K562 (cell line): ENCODE data around the gene PTPN12.

Source experiments
- ESRRB ChIP-seq: fragments of 250-450 bp; sonication (Bioruptor Pico); IDR thresholded peaks from 2 replicates; pipeline ENCODE4 v1.5.0; 2020; ENCODE audit warnings: mild to moderate bottlenecking, moderate library complexity, borderline replicate concordance
- MAZ ChIP-seq, 2 experiments: fragments of 450-650 bp in 1 of 2; sonication (generic) in 1 of 2; formaldehyde crosslinking; IDR thresholded peaks in 1 of 2; conservative IDR thresholded peaks in 1 of 2; 2 replicates each; pipeline versions ENCODE4 v1.4.0 to v1.5.0; 2020; ENCODE audit warnings: mild to moderate bottlenecking in 1 of 2, missing genetic modification reagents in 1 of 2
- NR4A1 ChIP-seq, 2 experiments: fragments of 250-450 bp in 1 of 2; fragments of 450-650 bp in 1 of 2; sonication (Bioruptor Pico) in 1 of 2; IDR thresholded peaks; 2 replicates each; pipeline versions ENCODE4 v1.4.0 to v1.6.1; 2016 to 2020; ENCODE audit warnings: mild to moderate bottlenecking in 2 of 2, missing compliant biosample characterization in 1 of 2, missing genetic modification characterization in 1 of 2, moderate library complexity in 1 of 2
- POLR2A ChIP-seq: fragments of 450-650 bp; conservative IDR thresholded peaks from 2 replicates; pipeline ENCODE4 v1.6.1; 2016
- PREB ChIP-seq: sonication (generic); formaldehyde crosslinking; IDR thresholded peaks from 2 replicates; pipeline ENCODE4 v1.8.1; 2023; ENCODE audit warnings: mild to moderate bottlenecking, missing genetic modification reagents
- SMC3 ChIP-seq: conservative IDR thresholded peaks from 2 replicates; pipeline ENCODE4 v1.6.1; 2011; ENCODE audit warnings: low read depth, low read length, improper control_type of control experiment; ENCODE audit not compliant: insufficient read depth
- YBX1 ChIP-seq: fragments of 450-650 bp; IDR thresholded peaks from 2 replicates; pipeline ENCODE4 v1.7.1; 2016; ENCODE audit warnings: mild to moderate bottlenecking
- YY1 ChIP-seq, 3 experiments: IDR thresholded peaks; 2 replicates each; pipeline ENCODE4 v1.6.1; 2011; ENCODE audit warnings: low read length in 2 of 3, mild to moderate bottlenecking in 2 of 3, moderate library complexity in 2 of 3, borderline replicate concordance in 1 of 3, control low read depth in 1 of 3, low read depth in 1 of 3; ENCODE audit not compliant: insufficient read depth in 3 of 3, insufficient replicate concordance in 2 of 3, control insufficient read depth in 1 of 3, insufficient read length in 1 of 3; ENCODE audit errors: extremely low read depth in 1 of 3
- TF ChIP-seq, protein P1 (sequence below), 3 experiments: IDR thresholded peaks in 2 of 3; conservative IDR thresholded peaks in 1 of 3; 2 replicates each; pipeline ENCODE4 v1.5.1; 2011 to 2012; ENCODE audit warnings: low read length in 3 of 3, mild to moderate bottlenecking in 3 of 3, control low read depth in 2 of 3, improper control_type of control experiment in 1 of 3, inconsistent platforms in 1 of 3, low read depth in 1 of 3, mixed read lengths in 1 of 3, moderate library complexity in 1 of 3; ENCODE audit not compliant: insufficient read depth in 2 of 3
- TF ChIP-seq, protein P2 (sequence below): fragments of 250-450 bp; sonication (Bioruptor Pico); IDR thresholded peaks from 2 replicates; pipeline ENCODE4 v1.8.0; 2021; ENCODE audit warnings: mild to moderate bottlenecking, moderate library complexity

GRCh38 chr7:77531038-77531437, 6.1 kb upstream of the PTPN12 start:
- TF ChIP-seq, protein P1, sequence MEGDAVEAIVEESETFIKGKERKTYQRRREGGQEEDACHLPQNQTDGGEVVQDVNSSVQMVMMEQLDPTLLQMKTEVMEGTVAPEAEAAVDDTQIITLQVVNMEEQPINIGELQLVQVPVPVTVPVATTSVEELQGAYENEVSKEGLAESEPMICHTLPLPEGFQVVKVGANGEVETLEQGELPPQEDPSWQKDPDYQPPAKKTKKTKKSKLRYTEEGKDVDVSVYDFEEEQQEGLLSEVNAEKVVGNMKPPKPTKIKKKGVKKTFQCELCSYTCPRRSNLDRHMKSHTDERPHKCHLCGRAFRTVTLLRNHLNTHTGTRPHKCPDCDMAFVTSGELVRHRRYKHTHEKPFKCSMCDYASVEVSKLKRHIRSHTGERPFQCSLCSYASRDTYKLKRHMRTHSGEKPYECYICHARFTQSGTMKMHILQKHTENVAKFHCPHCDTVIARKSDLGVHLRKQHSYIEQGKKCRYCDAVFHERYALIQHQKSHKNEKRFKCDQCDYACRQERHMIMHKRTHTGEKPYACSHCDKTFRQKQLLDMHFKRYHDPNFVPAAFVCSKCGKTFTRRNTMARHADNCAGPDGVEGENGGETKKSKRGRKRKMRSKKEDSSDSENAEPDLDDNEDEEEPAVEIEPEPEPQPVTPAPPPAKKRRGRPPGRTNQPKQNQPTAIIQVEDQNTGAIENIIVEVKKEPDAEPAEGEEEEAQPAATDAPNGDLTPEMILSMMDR (IDR thresholded peaks at IDR 0.05 in 2 of 3, conservative IDR thresholded peaks at IDR 0.05 in 1 of 3; ENCODE audit: insufficient read depth in 2 of 3, low read depth in 1 of 3, low read length in 3 of 3): no peak
- TF ChIP-seq MAZ (CRISPR knock-in tag; conservative IDR thresholded peaks at IDR 0.05 in 1 of 2, IDR thresholded peaks at IDR 0.05 in 1 of 2): no peak
- no peak for TF ChIP-seq PREB (CRISPR knock-in tag)
- TF ChIP-seq POLR2A: no peak
- no peak for TF ChIP-seq NR4A1 (CRISPR knock-in tag; IDR thresholded peaks at IDR 0.05)
- TF ChIP-seq NR4A1 (tag; IDR thresholded peaks at IDR 0.05): no peak
- no peak for TF ChIP-seq SMC3
- TF ChIP-seq ESRRB: no peak
- TF ChIP-seq YBX1: no peak
- TF ChIP-seq, protein P2, sequence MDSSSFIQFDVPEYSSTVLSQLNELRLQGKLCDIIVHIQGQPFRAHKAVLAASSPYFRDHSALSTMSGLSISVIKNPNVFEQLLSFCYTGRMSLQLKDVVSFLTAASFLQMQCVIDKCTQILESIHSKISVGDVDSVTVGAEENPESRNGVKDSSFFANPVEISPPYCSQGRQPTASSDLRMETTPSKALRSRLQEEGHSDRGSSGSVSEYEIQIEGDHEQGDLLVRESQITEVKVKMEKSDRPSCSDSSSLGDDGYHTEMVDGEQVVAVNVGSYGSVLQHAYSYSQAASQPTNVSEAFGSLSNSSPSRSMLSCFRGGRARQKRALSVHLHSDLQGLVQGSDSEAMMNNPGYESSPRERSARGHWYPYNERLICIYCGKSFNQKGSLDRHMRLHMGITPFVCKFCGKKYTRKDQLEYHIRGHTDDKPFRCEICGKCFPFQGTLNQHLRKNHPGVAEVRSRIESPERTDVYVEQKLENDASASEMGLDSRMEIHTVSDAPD (CRISPR knock-in tag): no peak
- no peak for TF ChIP-seq YY1 (IDR thresholded peaks at IDR 0.05; ENCODE audit: borderline replicate concordance in 1 of 3, control insufficient read depth in 1 of 3, extremely low read depth in 1 of 3, insufficient read depth in 3 of 3, insufficient read length in 1 of 3, insufficient replicate concordance in 2 of 3, low read depth in 1 of 3, low read length in 2 of 3)
